H1 (cell line): ENCODE measurements around the gene CENPA. TPM values are rescaled to one million over a fixed set of nuclear protein-coding genes. Genes with fewer than 3 reads are reported as not detected.

Source experiments
- CTCF ChIA-PET: fragments of 300-600 bp; sonication (Branson Sonifier 250); formaldehyde crosslinking; loops from one replicate; lab custom pipeline; 2021; ENCODE audit not compliant: partially characterized antibody; lab: Charles Lee
- POLR2A ChIA-PET: fragments of 300-600 bp; sonication (Branson Sonifier 250); formaldehyde crosslinking; loops from one replicate; lab custom pipeline; 2021; ENCODE audit warnings: inconsistent platforms; ENCODE audit not compliant: partially characterized antibody; lab: Charles Lee
- DNase-seq, 2 experiments: peaks; one replicate each; pipeline versions ENCODE4 v3.0.0 to v3.0.0-alpha.2; 2010 to 2022; ENCODE audit warnings: low spot score in 2 of 2, low read depth in 1 of 2, mixed read lengths in 1 of 2
- FAIRE-seq: peaks from 2 replicates; lab custom pipeline; 2011; peaks lifted over from hg19 to GRCh38; lab: Jason Lieb, UNC
- H2AFZ ChIP-seq: 2 replicates; pipeline ENCODE4 v1.8.1; 2012; ENCODE audit warnings: low read length, inconsistent platforms
- H2AK5ac ChIP-seq: 2 replicates; pipeline ENCODE4 v1.6.1; 2013; ENCODE audit warnings: low read depth, low read length
- H2BK120ac ChIP-seq: replicated peaks from 2 replicates; pipeline ENCODE3; 2013; ENCODE audit warnings: low read depth, low read length, inconsistent platforms
- H2BK12ac ChIP-seq: 2 replicates; pipeline ENCODE4 v1.6.1; 2013; ENCODE audit warnings: low read depth, low read length
- H2BK15ac ChIP-seq: 2 replicates; pipeline ENCODE4 v1.6.1; 2013; ENCODE audit warnings: low read length
- H2BK20ac ChIP-seq: 2 replicates; pipeline ENCODE4 v1.6.1; 2013; ENCODE audit warnings: low read length
- H2BK5ac ChIP-seq: 2 replicates; pipeline ENCODE4 v1.6.1; 2013; ENCODE audit warnings: low read depth, low read length
- H3K14ac ChIP-seq: 2 replicates; pipeline ENCODE4 v1.6.1; 2013; ENCODE audit warnings: inconsistent platforms; ENCODE audit not compliant: insufficient read length
- H3K18ac ChIP-seq: 2 replicates; pipeline ENCODE4 v1.6.1; 2013; ENCODE audit warnings: low read length; ENCODE audit errors: extremely low read depth
- H3K23ac ChIP-seq: 2 replicates; pipeline ENCODE4 v1.6.1; 2013; ENCODE audit warnings: inconsistent platforms; ENCODE audit not compliant: insufficient read length
- H3K23me2 ChIP-seq: 2 replicates; pipeline ENCODE4 v1.6.1; 2013; ENCODE audit warnings: low read depth, low read length
- H3K27ac ChIP-seq: 2 replicates; pipeline ENCODE4 v1.6.1; 2011; ENCODE audit warnings: low read depth, low read length, inconsistent platforms
- H3K27me3 ChIP-seq, 4 experiments: replicated peaks in 1 of 4; 1 replicate in 1 of 4; 2 replicates in 3 of 4; pipeline versions ENCODE4 v1.6.1 to v1.8.1; 2011 to 2013; ENCODE audit warnings: low read length in 3 of 4, mild to moderate bottlenecking in 3 of 4, inconsistent platforms in 2 of 4, mixed read lengths in 2 of 4, moderate library complexity in 1 of 4; ENCODE audit not compliant: control insufficient read depth in 3 of 4, insufficient read depth in 3 of 4; ENCODE audit errors: extremely low read depth in 1 of 4
- H3K36me3 ChIP-seq, 4 experiments: 2 replicates each; pipeline versions ENCODE4 v1.6.1 to v1.8.1; 2011 to 2013; ENCODE audit warnings: mild to moderate bottlenecking in 4 of 4, low read length in 3 of 4, moderate library complexity in 2 of 4, control low read depth in 1 of 4, inconsistent platforms in 1 of 4; ENCODE audit not compliant: insufficient read depth in 4 of 4, control insufficient read depth in 2 of 4
- H3K4ac ChIP-seq: replicated peaks from 2 replicates; pipeline ENCODE3; 2013; ENCODE audit warnings: low read length, low read depth, mixed read lengths, inconsistent platforms; ENCODE audit not compliant: insufficient read length
- H3K4me1 ChIP-seq, 4 experiments: replicated peaks in 1 of 4; 1 replicate in 1 of 4; 2 replicates in 3 of 4; pipeline versions ENCODE4 v1.6.1 to v1.8.1; 2011 to 2013; ENCODE audit warnings: low read length in 3 of 4, inconsistent platforms in 2 of 4, mixed read lengths in 1 of 4; ENCODE audit not compliant: insufficient read depth in 4 of 4, control insufficient read depth in 3 of 4
- H3K4me2 ChIP-seq, 2 experiments: 2 replicates each; pipeline versions ENCODE4 v1.6.1 to v1.8.1; 2011 to 2013; ENCODE audit warnings: low read depth in 2 of 2, low read length in 2 of 2, control low read depth in 1 of 2, inconsistent platforms in 1 of 2, mild to moderate bottlenecking in 1 of 2; ENCODE audit not compliant: insufficient read depth in 1 of 2
- H3K4me3 ChIP-seq, 4 experiments: fragments of 200-600, 300-600 bp in 1 of 4; sonication (generic), shearing (Covaris generic), sonication (Bioruptor Twin) in 1 of 4; 2 replicates each; pipeline versions ENCODE4 v1.5.1 to v1.8.1; 2011 to 2016; ENCODE audit warnings: low read length in 4 of 4, low read depth in 3 of 4, control low read depth in 2 of 4, inconsistent platforms in 2 of 4, mild to moderate bottlenecking in 2 of 4, mixed read lengths in 1 of 4, moderate library complexity in 1 of 4; ENCODE audit not compliant: insufficient read depth in 2 of 4; ENCODE audit errors: extremely low read depth in 1 of 4
- H3K56ac ChIP-seq: replicated peaks from 2 replicates; pipeline ENCODE3; 2013; ENCODE audit warnings: low read depth, mild to moderate bottlenecking, mixed read lengths, low read length, inconsistent platforms; ENCODE audit not compliant: insufficient read length
- H3K79me1 ChIP-seq: 2 replicates; pipeline ENCODE4 v1.6.1; 2013; ENCODE audit warnings: low read depth, low read length, control low read depth
- H3K79me2 ChIP-seq, 2 experiments: 2 replicates each; pipeline versions ENCODE4 v1.6.1 to v1.8.1; 2012 to 2013; ENCODE audit warnings: low read length in 2 of 2, mild to moderate bottlenecking in 2 of 2, inconsistent platforms in 1 of 2; ENCODE audit not compliant: insufficient read depth in 2 of 2, control insufficient read depth in 1 of 2
- H3K9ac ChIP-seq, 4 experiments: replicated peaks in 1 of 4; 1 replicate in 1 of 4; 2 replicates in 3 of 4; pipeline versions ENCODE4 v1.6.1 to v1.8.1; 2011 to 2013; ENCODE audit warnings: low read depth in 3 of 4, low read length in 3 of 4, control low read depth in 2 of 4, mild to moderate bottlenecking in 2 of 4, moderate library complexity in 2 of 4, inconsistent platforms in 1 of 4; ENCODE audit errors: extremely low read depth in 1 of 4
- H3K9me3 ChIP-seq, 2 experiments: 2 replicates each; pipeline versions ENCODE4 v1.6.1 to v1.8.1; 2012 to 2013; ENCODE audit warnings: mild to moderate bottlenecking in 2 of 2, moderate library complexity in 2 of 2, control low read depth in 1 of 2, inconsistent platforms in 1 of 2, low read depth in 1 of 2, low read length in 1 of 2, mixed read lengths in 1 of 2; ENCODE audit not compliant: insufficient read depth in 2 of 2
- H4K20me1 ChIP-seq, 2 experiments: replicated peaks in 1 of 2; 2 replicates each; pipeline versions ENCODE3 to v1.8.1; 2011 to 2013; ENCODE audit warnings: inconsistent platforms in 2 of 2, low read length in 2 of 2, mild to moderate bottlenecking in 1 of 2; ENCODE audit not compliant: insufficient read depth in 2 of 2, control insufficient read depth in 1 of 2
- H4K5ac ChIP-seq: 2 replicates; pipeline ENCODE4 v1.6.1; 2013; ENCODE audit warnings: low read length, low read depth, mixed read lengths, inconsistent platforms; ENCODE audit not compliant: insufficient read length
- H4K8ac ChIP-seq: 2 replicates; pipeline ENCODE4 v1.8.0; 2013; ENCODE audit warnings: mild to moderate bottlenecking, moderate library complexity, low read length, inconsistent platforms; ENCODE audit not compliant: insufficient read depth; ENCODE audit errors: extremely low read depth
- H4K91ac ChIP-seq: replicated peaks from 2 replicates; pipeline ENCODE3; 2013; ENCODE audit warnings: low read length, mixed read lengths, inconsistent platforms; ENCODE audit not compliant: insufficient read length
- CBX5 ChIP-seq: fragments of 300-800, 300-1000 bp; sonication (generic); IDR thresholded peaks from 2 replicates; pipeline ENCODE4 v1.7.1; 2016; ENCODE audit warnings: antibody characterized with exemption, low read length, low read depth
- CEBPB ChIP-seq: IDR thresholded peaks from 2 replicates; pipeline ENCODE4 v1.6.1; 2012; ENCODE audit warnings: low read depth, low read length
- CHD1 ChIP-seq: IDR thresholded peaks from 2 replicates; pipeline ENCODE4 v1.6.1; 2012; ENCODE audit warnings: low read depth, low read length, improper control_type of control experiment
- EGR1 ChIP-seq: IDR thresholded peaks from 2 replicates; pipeline ENCODE4 v1.6.1; 2011; ENCODE audit warnings: low read depth, low read length, borderline replicate concordance
- HDAC2 ChIP-seq, 2 experiments: fragments of 300-600 bp in 1 of 2; sonication (generic) in 1 of 2; IDR thresholded peaks; 2 replicates each; pipeline ENCODE4 v1.6.1; 2011 to 2012; ENCODE audit warnings: low read depth in 2 of 2, low read length in 2 of 2, mild to moderate bottlenecking in 2 of 2, moderate library complexity in 2 of 2, borderline replicate concordance in 1 of 2, inconsistent platforms in 1 of 2
- SIRT6 ChIP-seq: IDR thresholded peaks from one replicate; pipeline ENCODE4 v1.7.1; 2012; ENCODE audit warnings: low read length, inconsistent platforms
- WGBS, 2 experiments: shearing (Covaris generic) in 1 of 2; methylation state at CpG; one replicate each; pipeline versions ENCODE4 v1.1.6 to v1.1.7; 2013 to 2015; ENCODE audit warnings: low lambda C conversion rate in 2 of 2, mixed read lengths in 2 of 2, inconsistent platforms in 1 of 2, low coverage in 1 of 2, missing lambda C conversion rate in 1 of 2; ENCODE audit not compliant: insufficient replicate concordance in 2 of 2, insufficient coverage in 1 of 2, insufficient read length in 1 of 2; ENCODE audit errors: extremely low coverage in 1 of 2, missing lambda C conversion rate in 1 of 2; 5-methylcytosine and 5-hydroxymethylcytosine counted together
- polyA plus RNA-seq, 7 experiments: library from polyadenylated mRNA; depleted of rRNA in 3 of 7; stranded (reverse) in 5 of 7; unstranded in 2 of 7; fragments of >200 nt in 5 of 7; fragments of 200-250 nt in 2 of 7; gene quantifications; 1 replicate in 5 of 7; 2 replicates in 1 of 7; 4 replicates in 1 of 7; pipeline versions ENCODE4 v1.2.1 to v1.2.3, GENCODE V29; 2011 to 2013; ENCODE audit warnings: missing spikeins in 2 of 7, mixed read lengths in 2 of 7
- total RNA-seq: library from RNA; stranded (reverse); fragmentation: NEBNext Ultra II Directional; extraction: Animal tissue kit (Norgen Biotek cat#: 25700); gene quantifications from 2 replicates; pipeline ENCODE4 v1.2.1, GENCODE V29; 2021

The CENPA gene
- total and polyA plus RNA-seq, 2 of the 8 experiments (the other 6 are each of a cell fraction or from before 2014, with no cell fraction given), result 19.4 to 30.9 TPM

- Histone ChIP-seq H2BK20ac (no peak overlapping the region), H3K9ac (no peak overlapping the region), H4K91ac (no peak overlapping the region), H3K27ac (no peak overlapping the region), H2AFZ (no peak overlapping the region), H3K79me2 (no peaks in the 10 kb centered on the region), H4K8ac (no peak overlapping the region), H3K18ac (no peak overlapping the region), H3K23ac (no peak overlapping the region), H3K27me3 (0 out of 7 replicates have a peak, but pooled peaks cover 0 to 3% (median 0%) of the 10 kb centered on the region in 4 experiments), H3K4me3 (no peak overlapping the region), H3K4ac (no peak overlapping the region), H3K4me2 (no peak overlapping the region), H3K56ac (no peak overlapping the region), H2BK12ac (no peak overlapping the region), H3K9me3 (no peaks in the 10 kb centered on the region; a peak in 1 of 4 replicates), H3K36me3 (no peaks in the 10 kb centered on the region), H2AK5ac (no peak overlapping the region), H2BK15ac (no peak overlapping the region), H3K23me2 (no peaks in the 10 kb centered on the region), H2BK5ac (no peak overlapping the region), H4K20me1 (no peaks in the 10 kb centered on the region), H3K4me1 (0 out of 7 replicates have a peak, but pooled peaks cover 0 to 2% (median 0%) of the 10 kb centered on the region in 4 experiments), H3K79me1 (no peaks in the 10 kb centered on the region), H2BK120ac (no peak overlapping the region), H4K5ac (no peak overlapping the region), H3K14ac (no peak overlapping the region)
- FAIRE-seq (no peak), DNase-seq (no peak)
- WGBS, 2 experiments, result 92% methylated on average over 5 of the region's 5 CpGs; no CpG with 5 or more reads in 1 of the 2 experiments
- ChIA-PET CTCF (interaction anchor here (0.5 to 1.2 kb wide), 6 partner anchors 8 to 153 kb away, joined by 3 read pairs; no protein-coding TSS in a partner anchor), POLR2A (no interaction called here)
- TF ChIP-seq CHD1 (no peak), SIRT6 (no peak), EGR1 (no peak), HDAC2 (IDR thresholded peaks at IDR 0.05; ENCODE audit: borderline replicate concordance in 1 of 2, low read depth in 2 of 2, low read length in 2 of 2) (no peak), CBX5 (no peak), CEBPB (no peak)
Observed at GRCh38 chr2:26818255-26818654, 32.4 kb downstream of the CENPA start.
